ENCODE results near the gene DLL4.

GRCh38 chr15:40914013-40914412, 15.1 kb upstream of the DLL4 start:
- no peak for TF ChIP-seq EZH2phosphoT487 (IDR thresholded peaks at IDR 0.05; ENCODE audit: insufficient read depth, low read depth)
- no peak for TF ChIP-seq EZH2 (IDR thresholded peaks at IDR 0.05; ENCODE audit: insufficient read depth, poor library complexity, severe bottlenecking)

Data from GM23248 (cell line).